Measurements from ENCODE around the gene CCDC171. TPM values are rescaled to one million over a fixed set of nuclear protein-coding genes. Genes with fewer than 3 reads are reported as not detected.
"Not testable (repeated sequence)": the region's sequence is repeated elsewhere in the genome, so short reads cannot be mapped to it uniquely, and the experiment has no call there.

The CCDC171 gene
- total RNA-seq, 1 donor: 5.8 TPM

DNA sequence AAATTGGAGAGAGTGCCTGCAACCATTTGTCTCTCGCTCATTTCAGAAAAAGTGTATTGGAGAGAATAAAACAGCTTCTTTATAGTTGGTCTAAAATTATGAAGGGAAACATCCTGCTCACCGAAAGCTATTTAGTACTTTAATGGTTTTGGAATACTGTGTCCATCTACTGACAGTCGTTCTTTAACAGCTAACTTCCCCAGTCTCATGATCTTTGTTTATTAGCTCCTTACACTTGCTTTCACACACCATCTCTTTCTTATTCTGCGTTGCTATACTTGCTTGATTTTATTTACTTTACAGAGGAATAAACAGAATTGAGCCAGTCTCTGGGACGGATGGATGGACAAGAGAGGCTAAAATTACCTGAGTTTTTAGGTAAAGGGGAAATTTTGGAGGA lies 229.3 kb downstream of the CCDC171 start:
- no peak overlapping the region for H2AFZ ChIP-seq (ENCODE audit: low read length)
- DNase-seq (ENCODE audit: insufficient read length, low spot score, missing footprints): no peak
- no peaks in the 10 kb centered on the region for H3K36me3 ChIP-seq (ENCODE audit: insufficient read depth, low read length)
- H4K20me1 ChIP-seq (ENCODE audit: insufficient read depth, low read length): no peaks in the 10 kb centered on the region
- H3K4me1 ChIP-seq (ENCODE audit: insufficient read depth, low read length): no peaks in the 10 kb centered on the region
- TF ChIP-seq, protein P1, sequence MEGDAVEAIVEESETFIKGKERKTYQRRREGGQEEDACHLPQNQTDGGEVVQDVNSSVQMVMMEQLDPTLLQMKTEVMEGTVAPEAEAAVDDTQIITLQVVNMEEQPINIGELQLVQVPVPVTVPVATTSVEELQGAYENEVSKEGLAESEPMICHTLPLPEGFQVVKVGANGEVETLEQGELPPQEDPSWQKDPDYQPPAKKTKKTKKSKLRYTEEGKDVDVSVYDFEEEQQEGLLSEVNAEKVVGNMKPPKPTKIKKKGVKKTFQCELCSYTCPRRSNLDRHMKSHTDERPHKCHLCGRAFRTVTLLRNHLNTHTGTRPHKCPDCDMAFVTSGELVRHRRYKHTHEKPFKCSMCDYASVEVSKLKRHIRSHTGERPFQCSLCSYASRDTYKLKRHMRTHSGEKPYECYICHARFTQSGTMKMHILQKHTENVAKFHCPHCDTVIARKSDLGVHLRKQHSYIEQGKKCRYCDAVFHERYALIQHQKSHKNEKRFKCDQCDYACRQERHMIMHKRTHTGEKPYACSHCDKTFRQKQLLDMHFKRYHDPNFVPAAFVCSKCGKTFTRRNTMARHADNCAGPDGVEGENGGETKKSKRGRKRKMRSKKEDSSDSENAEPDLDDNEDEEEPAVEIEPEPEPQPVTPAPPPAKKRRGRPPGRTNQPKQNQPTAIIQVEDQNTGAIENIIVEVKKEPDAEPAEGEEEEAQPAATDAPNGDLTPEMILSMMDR (IDR thresholded peaks at IDR 0.05; ENCODE audit: extremely low read depth, low read depth, low read length): no peak
- H3K4me2 ChIP-seq (ENCODE audit: insufficient read depth, low read length): no peak overlapping the region
- H3K4me3 ChIP-seq (ENCODE audit: insufficient read depth, low read length): no peak overlapping the region
- no peaks in the 10 kb centered on the region for H3K79me2 ChIP-seq (ENCODE audit: insufficient read depth, low read length)
- no peaks in the 10 kb centered on the region for H3K9me3 ChIP-seq (ENCODE audit: low read depth, low read length)
- no peaks in the 10 kb centered on the region for H3K27me3 ChIP-seq (ENCODE audit: insufficient read depth, low read length)
- H3K27ac ChIP-seq (ENCODE audit: low read depth, low read length): no peak overlapping the region

DNA sequence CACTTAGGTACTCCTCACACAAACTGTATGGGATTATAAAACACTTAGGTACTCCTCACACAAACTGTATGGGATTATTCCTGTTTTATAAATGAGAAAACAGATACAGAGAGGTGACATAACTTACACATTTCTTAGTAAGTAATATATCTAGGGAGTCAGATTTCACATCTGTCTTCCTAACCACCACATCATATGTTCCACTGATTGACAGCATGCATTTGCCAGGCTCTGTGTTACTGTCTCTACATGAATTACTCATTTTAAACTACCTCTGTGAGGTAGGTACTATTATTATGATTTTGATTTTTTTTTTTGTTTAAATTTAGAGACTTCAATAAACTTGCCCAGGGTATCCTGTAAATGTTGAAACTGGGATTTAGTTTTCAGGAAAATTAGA lies 232.7 kb downstream of the CCDC171 start:
- H3K27ac ChIP-seq (ENCODE audit: low read depth, low read length): no peak overlapping the region
- H2AFZ ChIP-seq (ENCODE audit: low read length): no peak overlapping the region
- no peaks in the 10 kb centered on the region for H3K9me3 ChIP-seq (ENCODE audit: low read depth, low read length)
- no peaks in the 10 kb centered on the region for H4K20me1 ChIP-seq (ENCODE audit: insufficient read depth, low read length)
- TF ChIP-seq, protein P1 (IDR thresholded peaks at IDR 0.05; ENCODE audit: extremely low read depth, low read depth, low read length): no peak
- no peaks in the 10 kb centered on the region for H3K36me3 ChIP-seq (ENCODE audit: insufficient read depth, low read length)
- H3K79me2 ChIP-seq (ENCODE audit: insufficient read depth, low read length): no peaks in the 10 kb centered on the region
- H3K4me1 ChIP-seq (ENCODE audit: insufficient read depth, low read length): no peaks in the 10 kb centered on the region
- H3K4me3 ChIP-seq (ENCODE audit: insufficient read depth, low read length): no peak overlapping the region
- no peak overlapping the region for H3K4me2 ChIP-seq (ENCODE audit: insufficient read depth, low read length)
- DNase-seq (ENCODE audit: insufficient read length, low spot score, missing footprints): no peak
- no peaks in the 10 kb centered on the region for H3K27me3 ChIP-seq (ENCODE audit: insufficient read depth, low read length)

DNA sequence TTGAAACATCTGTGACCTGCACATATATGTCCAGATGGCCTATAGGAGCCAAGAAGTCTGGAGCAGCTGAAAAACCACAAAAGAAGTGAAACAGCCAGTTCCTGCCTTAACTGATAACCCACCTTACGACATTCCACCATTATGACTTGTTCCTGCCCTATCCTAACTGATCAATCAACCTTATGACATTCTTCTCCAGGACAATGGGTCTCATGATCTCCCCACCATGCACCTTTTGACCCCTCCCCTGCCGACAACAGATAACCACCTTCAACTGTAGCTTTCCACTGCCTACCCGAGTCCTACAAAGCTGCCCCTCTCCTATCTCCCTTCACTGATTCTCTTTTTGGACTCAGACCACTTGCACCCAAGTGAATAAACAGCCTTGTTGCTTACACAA lies 233.8 kb downstream of the CCDC171 start:
- H3K4me1 ChIP-seq (ENCODE audit: insufficient read depth, low read length): no peaks in the 10 kb centered on the region
- H3K4me3 ChIP-seq (ENCODE audit: insufficient read depth, low read length): no peak overlapping the region
- H3K27me3 ChIP-seq (ENCODE audit: insufficient read depth, low read length): no peaks in the 10 kb centered on the region
- H3K27ac ChIP-seq (ENCODE audit: low read depth, low read length): no peak overlapping the region
- H3K79me2 ChIP-seq (ENCODE audit: insufficient read depth, low read length): no peaks in the 10 kb centered on the region
- H3K36me3 ChIP-seq (ENCODE audit: insufficient read depth, low read length): no peaks in the 10 kb centered on the region
- no peak for DNase-seq (ENCODE audit: insufficient read length, low spot score, missing footprints)
- no peaks in the 10 kb centered on the region for H4K20me1 ChIP-seq (ENCODE audit: insufficient read depth, low read length)
- H3K9me3 ChIP-seq (ENCODE audit: low read depth, low read length): no peaks in the 10 kb centered on the region
- no peak overlapping the region for H3K4me2 ChIP-seq (ENCODE audit: insufficient read depth, low read length)
- TF ChIP-seq, protein P1 (IDR thresholded peaks at IDR 0.05; ENCODE audit: extremely low read depth, low read depth, low read length): no peak
- H2AFZ ChIP-seq (ENCODE audit: low read length): no peak overlapping the region

DNA sequence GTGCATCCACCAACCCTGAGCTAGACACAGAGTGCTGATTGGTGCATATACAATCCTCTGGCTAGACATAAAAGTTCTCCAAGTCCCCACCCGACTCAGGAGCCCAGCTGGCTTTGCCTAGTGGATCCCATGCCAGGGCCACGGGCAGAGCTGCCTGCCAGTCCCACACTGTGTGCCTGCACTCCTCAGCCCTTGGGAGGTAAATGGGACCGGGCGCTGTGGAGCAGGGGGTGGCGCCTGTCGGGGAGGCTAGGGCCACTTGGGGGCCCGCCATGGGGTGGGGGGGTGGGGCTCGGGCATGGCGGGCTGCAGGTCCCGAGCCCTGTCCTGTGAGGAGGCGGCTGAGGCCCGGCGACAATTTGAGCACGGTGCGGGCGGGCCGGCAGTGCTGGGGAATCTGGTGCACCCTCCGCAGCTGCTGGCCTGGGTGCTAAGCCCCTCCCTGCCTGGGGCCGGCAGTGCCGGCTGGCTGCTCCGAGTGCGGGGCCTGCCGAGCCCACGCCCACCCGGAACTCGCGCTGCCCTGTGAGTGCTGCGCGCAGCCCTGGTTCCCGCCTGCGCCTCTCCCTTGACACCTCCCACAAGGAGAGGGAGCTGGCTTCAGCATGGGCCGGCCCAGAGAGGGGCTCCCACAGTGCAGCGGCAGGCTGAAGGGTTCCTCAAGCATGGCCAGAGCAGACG lies 257.5 kb downstream of the CCDC171 start:
- not testable (repeated sequence) for H3K4me1 ChIP-seq (ENCODE audit: insufficient read depth, low read length); H2AFZ ChIP-seq (ENCODE audit: low read length); H3K4me2 ChIP-seq (ENCODE audit: insufficient read depth, low read length); H3K27me3 ChIP-seq (ENCODE audit: insufficient read depth, low read length); H3K4me3 ChIP-seq (ENCODE audit: insufficient read depth, low read length); H3K9me3 ChIP-seq (ENCODE audit: low read depth, low read length); H4K20me1 ChIP-seq (ENCODE audit: insufficient read depth, low read length); H3K36me3 ChIP-seq (ENCODE audit: insufficient read depth, low read length); H3K79me2 ChIP-seq (ENCODE audit: insufficient read depth, low read length); H3K27ac ChIP-seq (ENCODE audit: low read depth, low read length); DNase-seq (ENCODE audit: insufficient read length, low spot score, missing footprints)

Data from osteoblast (primary cell).